HG03520 (cell line): ENCODE data around the gene PAFAH1B2.
"Not testable (repeated sequence)": the region's sequence is repeated elsewhere in the genome, so short reads cannot be mapped to it uniquely, and the experiment has no call there.

Source experiments
- ATAC-seq: cut with Tn5 transposase; IDR thresholded peaks from one replicate; pipeline ENCODE4 v1.9.1; 2021; ENCODE audit warnings: mild to moderate bottlenecking, moderate library complexity; ENCODE audit not compliant: unreplicated experiment

Gene PAFAH1B2

DNA sequence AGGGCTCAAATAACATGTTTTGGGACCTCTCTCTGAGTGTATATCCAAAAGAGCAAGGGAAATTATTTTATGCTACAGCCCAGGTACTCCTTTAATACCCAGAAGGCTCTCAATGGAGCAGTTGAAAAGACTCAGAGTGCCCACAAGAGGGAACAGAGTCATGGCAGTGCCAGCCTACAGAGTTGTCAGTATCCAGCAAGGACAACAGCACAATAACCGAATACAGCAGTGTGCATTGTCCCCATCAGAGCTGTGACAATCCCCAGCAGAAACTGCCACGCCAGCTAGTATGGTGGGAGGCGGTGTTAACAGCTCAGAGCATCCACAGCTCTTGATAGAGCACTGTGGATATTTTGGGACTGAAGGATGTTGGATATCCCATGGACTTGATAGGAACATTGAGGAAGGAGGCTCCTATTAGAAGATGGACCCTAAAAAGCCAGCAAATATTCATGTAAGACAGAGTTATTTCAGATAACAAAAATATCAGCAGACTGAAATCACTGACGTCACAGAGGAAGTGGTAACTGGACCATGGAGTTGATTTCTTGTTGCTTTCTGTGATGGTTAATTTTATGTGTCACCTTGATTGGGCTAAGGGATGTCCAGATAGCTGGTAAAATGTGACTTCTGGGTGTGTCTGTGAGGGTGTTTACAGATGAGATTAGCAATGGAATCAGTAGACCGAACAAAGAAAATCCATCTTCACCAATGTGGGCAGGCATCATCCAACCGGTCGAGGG, 17.7 kb upstream of the PAFAH1B2 start:
- no peak for ATAC-seq

DNA sequence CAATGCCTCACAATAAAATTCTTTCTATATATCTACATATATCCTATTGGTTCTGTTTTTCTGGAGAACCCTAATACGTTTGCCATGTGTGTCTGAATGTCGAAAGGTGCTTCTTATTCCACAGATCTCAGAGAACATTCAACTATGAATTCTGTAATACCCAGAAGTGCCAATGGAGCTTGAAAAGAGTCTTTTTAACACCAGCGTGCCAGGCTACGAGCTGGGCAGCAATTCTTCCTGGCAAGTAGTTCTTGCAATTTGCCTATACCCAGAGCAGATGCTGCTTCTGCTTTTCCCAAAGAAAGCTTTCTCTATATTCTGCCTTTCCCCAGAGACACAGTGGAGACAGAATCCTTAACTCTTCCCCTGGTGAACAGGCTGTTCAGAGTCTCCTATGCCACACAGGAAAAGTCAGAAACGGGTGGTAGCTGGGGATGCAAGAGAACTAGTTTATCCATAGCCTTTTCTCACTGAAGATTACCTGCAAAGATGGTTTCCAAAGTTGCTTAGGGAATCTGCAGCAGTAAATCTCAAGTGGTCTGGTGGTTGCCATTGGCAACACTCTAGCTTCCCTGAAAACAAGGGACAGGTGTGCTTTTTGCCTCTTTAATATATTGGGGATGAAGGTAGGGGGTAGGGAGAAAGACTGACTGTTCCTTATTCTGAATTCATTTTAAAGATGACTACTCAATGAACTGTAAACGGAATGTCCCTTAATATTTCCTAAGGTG, 16.8 kb upstream of the PAFAH1B2 start:
- no peak for ATAC-seq

DNA sequence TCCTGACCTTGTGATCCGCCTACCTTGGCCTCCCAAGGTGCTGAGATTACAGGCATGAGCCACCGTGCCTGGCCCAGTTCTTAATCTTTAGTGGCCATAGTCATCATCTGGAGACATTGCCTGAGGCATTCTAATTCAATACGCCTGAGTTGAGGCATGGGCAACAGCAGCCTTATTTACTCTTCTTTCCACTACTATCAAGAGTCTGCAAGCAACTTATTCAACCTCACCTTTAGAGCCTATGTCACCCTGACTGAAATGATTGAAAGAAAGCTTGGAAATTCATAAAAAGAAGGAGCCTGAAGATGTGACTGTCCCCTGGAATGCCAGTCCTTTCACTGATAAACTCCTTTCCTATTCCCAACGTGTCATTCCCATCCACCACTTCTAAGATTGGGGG, 15.8 kb upstream of the PAFAH1B2 start:
- no peak for ATAC-seq

DNA sequence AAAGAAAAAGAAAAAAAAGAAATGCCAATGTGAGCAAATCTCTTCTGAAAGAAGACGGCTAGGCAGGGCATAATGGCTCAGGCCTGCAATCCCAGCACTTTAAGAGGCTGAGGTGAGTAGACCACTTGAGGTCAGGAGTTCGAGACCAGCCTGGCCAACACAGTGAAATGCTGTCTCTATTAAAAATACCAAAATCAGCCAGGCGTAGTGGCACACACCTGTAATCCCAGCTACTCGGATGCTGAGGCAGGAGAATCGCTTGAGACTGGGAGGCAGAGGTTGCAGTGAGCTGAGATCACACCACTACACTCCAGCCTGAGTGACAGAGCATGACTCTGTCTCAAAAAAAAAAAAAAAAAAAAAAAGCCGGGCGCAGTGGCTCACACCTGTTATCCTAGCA, 13.7 kb upstream of the PAFAH1B2 start:
- ATAC-seq: not testable (repeated sequence)

DNA sequence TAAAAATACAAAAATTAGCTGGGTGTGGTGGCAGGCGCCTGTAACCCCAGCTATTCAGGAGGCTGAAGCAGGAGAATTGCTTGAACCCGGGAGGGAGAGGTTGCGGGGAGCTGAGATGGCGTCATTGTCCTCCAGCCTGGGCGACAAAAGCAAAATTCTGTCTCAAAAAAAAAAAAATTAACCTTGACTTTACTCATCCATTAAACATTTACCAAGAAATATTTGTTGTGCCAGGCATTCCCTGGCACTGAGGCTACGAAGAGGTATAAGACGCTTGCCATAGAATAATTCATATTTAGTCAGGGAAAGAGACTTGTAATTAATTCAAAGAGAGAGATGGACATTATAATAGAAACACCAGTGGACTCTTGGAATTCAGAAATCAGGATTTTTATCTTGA, 13.2 kb upstream of the PAFAH1B2 start:
- no peak for ATAC-seq

DNA sequence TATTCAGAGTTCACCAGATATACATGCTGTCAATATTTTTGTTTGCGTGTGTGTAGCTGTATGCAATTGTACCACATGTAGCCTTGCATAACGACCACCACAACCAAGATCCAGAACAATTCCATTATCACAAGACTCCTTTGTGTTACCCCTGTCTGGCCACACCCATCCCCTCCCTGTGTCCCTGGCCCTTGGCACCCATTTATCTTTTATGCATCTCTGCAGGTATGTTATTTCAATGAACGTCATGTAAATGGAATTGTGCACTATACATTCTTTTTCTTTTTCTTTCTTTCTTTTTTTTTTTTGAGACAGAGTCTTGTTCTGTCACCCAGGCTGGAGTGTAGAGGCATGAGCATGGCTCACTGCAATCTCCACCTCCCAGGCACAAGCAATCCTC, 9.7 kb upstream of the PAFAH1B2 start:
- ATAC-seq: no peak

DNA sequence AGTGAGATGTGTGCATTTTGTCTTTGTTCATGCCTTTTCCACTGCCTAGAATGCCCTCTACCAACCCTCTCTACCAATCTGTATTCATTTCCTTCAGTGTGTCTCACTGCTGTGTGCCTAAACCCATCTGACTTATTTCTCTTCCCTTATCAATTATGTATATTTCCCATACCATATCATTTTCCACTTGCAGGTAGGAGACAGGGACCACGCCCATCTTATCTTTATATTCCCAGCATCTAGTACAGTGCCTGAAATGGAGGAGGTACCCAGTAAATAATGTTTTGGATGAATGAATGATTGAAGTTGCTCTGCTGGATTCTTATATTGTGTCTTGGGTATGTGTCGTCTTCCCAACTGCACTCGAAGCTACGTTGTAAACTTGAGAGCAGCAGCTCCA, 9.1 kb upstream of the PAFAH1B2 start:
- not testable (repeated sequence) for ATAC-seq

DNA sequence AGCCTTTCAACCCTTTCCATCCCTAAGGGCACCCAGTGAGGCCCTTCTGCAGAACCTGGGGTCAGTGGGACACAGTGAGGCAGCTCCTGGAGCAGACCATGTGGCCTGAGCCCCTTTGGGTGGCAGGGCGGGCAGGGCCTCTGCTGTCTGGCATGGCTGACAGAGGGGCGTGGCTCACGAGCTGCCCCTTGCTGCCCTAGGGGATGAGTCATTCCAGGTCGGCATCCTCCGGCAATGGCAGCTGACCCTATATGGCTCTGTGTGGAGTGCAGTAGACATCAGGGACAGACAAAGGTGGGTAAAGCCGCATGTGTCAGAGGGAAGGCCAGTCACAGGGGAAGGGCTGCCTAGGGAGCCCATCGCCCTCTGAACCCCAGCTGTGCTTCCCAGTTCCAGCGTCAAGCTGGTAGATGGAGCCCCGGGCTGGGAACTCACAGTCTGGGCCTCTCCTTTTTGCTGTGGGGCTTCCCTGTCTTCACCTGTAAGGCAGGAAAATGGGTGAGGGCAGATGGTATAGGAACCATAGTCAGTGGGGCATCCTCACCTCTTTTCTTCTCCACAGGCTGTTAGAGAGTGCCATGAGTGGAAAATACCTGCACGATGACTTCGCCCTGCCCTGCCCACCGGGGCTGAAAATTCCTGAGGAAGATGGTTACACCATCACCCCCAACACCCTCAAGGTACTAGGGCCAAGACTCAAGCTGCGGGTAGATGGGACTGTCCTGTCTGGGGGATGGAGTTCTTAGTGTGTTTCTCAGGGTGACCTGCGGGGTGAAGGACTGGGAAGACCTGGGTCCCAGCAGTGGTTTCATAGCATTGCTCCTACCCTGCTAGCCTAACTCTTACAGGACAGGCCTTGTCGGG, 6.6 kb upstream of the PAFAH1B2 start:
- not testable (repeated sequence) for ATAC-seq

DNA sequence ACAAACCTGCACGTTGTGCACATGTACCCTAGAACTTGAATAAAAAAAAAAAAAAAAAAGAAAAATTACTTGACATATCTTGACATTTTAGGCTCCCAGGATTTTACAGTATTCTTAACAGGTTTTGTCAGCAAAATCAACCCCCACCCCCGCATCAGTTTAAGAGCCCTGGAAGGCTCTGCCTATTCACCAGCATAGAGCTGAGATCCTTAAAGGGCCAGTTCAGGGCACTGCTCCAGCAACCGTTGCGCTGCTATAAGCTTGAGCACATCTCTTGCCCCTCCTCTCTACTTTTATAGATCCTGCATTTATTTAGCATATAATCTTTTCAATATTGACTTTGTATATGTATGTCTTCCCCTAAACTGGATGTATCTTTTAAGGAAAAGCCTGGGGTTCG, 697 bp upstream of the PAFAH1B2 start:
- no peak for ATAC-seq

DNA sequence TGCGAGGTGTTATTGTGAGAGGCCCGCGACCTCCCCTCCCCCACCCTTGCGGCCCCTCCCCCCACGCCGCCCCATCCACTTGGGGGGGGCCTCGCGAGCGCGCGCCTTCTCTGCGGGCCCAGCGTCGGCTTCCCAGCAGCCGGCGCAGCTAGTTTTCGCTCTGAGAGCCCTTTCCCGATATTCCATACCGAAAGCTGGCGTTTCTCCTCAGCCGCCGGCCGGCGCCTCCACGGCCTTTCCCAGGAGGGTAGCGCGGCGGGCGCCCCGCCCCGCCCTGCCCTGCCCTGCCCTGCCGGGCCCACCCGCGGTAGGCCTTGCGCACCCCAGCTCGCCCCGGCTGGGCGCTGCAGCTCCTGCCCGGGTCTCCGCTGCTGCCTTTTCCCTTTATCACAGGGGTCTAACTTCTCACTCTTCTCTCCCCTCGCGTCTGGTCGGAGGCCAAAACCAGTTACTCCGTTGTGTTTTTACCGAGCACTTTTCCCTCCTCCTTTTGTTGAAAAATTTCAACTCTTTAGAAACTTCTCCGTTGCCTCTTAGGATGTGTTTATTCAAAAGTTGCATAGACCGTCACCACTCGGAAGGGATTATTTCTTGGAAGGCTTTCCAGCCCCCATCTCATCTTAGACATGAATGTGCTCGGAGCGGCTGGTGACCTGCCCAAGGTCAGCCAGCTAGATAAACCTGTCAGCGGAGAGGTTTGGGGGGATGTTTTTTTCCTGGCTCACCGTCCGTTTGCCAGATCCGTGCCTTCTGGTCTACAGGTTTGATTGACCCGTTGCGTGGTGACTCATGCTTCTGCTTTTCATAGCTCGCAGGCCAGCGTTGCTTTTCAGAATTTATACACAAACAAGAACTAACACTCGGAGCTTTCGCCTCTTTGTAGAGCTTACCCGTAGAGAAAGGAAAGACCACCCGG, 648 bp downstream of the PAFAH1B2 start:
- peak; percentile 32 for ATAC-seq

DNA sequence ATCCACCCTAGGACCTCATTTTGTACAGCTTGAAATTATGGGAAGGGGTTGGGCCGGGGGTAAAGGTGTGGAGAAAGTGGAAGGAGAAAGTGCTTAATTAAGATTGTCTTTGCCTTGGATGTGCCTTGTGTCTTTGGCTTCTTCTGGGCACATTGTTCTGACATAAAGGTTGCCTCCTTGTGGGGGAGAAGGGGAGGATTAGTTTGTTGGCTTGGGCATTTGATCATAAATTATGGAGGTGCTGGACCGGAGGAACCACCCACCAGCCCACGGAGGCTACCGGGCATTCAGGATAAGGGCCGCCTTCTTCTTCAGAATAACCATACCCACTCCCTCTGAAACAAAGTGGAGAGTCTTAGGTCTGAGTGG, 1.3 kb downstream of the PAFAH1B2 start:
- no peak for ATAC-seq

GRCh38 chr11:117146521-117146920, 2.4 kb downstream of the PAFAH1B2 start:
- no peak for ATAC-seq

DNA sequence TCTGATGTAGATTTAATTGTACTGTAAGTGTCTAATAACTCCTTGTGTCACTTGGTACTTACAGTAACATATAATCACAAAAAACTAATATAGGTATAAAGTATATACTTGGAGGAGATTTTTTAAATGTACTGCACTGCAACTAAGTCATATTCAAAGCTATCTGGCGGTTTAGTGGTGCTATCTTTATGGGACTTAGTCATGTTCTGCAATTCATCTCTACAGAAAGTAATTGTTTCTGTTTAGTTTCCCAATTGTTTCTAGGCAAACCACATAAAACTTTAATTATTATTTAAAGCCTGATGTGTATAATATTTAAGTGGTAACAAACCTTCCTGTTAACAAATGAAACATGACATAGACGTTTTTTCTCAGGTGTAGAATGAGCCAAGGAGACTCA, 8.0 kb downstream of the PAFAH1B2 start:
- ATAC-seq: no peak

- ATAC-seq: no peak
These were observed 10.4 kb downstream of the PAFAH1B2 start for GRCh38 chr11:117154468-117154867.

GRCh38 chr11:117157507-117157906, 13.4 kb downstream of the PAFAH1B2 start:
- no peak for ATAC-seq

DNA sequence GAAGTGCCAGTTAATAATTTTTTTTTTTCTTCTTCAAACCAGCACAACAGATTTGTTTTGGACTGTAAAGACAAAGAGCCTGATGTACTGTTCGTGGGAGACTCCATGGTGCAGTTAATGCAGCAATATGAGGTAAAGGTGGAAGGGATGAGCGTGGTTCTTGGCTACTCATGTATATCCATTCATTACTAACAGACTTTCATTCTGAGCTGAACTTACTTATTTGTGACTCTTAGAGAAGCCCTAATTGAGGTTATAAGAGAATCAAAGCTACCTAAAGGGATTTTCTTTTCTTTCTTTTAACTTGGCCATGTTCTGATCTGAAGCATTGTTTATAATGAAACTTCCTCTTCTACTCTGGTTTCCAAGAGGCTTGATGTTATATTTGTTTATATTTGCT, 15.8 kb downstream of the PAFAH1B2 start:
- ATAC-seq: no peak

- ATAC-seq: no peak
These were observed 16.7 kb downstream of the PAFAH1B2 start for GRCh38 chr11:117160826-117161225.

DNA sequence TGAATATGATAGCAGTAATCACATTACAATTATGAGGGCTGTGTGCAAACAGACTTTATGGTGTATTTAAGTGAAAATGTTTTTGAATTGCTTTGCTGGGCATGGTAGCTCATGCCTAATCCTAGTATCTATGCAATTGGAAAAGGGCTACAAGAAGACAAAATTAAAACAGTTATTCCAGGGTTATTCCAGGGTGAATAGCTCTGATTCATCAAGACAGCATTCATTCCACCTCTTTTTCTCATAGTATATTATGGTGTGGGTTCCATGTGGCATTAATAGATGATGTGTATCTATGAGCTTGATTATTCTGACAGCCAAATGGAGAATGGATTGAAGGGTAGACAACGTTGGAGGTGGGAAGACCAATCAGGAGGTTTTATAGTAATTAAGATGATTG, 22.4 kb downstream of the PAFAH1B2 start:
- no peak for ATAC-seq

GRCh38 chr11:117169736-117170135, 25.6 kb downstream of the PAFAH1B2 start:
- no peak for ATAC-seq

DNA sequence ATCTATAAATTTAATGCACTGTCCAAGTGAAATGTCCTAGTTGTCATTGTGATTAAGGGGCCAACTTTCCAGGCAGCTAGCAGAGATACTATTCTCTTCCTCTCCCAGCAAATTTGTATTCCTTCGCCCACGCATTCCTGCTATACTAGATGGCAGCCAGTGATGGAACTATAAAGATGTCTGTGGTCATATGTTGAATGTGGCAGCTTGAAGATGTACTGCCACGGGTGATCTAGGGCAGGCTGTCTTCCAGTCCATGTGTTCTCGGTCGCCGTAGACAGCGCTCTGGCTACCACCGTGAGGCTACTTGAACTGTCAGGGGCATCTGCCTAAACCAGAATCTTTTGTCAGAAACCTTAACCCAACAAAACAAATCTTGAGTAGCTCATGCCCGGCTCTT, 26.1 kb downstream of the PAFAH1B2 start:
- ATAC-seq: no peak

DNA sequence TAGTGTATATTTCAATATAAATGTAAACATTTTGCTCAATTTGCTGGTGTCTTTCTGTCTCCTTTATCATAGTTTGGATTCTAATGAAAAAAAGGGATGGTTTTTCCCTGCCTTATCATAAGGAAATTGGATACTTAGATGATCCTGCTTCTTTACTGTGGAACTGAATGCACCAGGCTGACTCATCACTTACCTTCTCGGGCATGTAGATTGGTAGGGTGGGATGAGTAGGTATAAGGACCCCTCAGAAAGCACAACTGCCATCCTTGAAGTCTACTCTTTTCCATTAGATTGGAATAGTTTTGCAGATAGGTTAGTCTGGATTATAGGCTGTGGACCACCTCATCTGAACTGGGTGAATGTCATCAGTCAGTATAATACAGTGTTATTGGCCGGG, 26.9 kb downstream of the PAFAH1B2 start:
- ATAC-seq: no peak
